Measurements from ENCODE around the gene CA12. TPM values are rescaled to one million over a fixed set of nuclear protein-coding genes. Genes with fewer than 3 reads are reported as not detected.

CA12 gene
- total and polyA plus RNA-seq, 2 experiments from 2014 or later = 0.03 TPM; not detected in 1

- H3K9me3 ChIP-seq (ENCODE audit: low read depth) = no peaks in the 10 kb centered on the region
- H3K36me3 ChIP-seq = no peaks in the 10 kb centered on the region
- no peaks in the 10 kb centered on the region for H3K4me1 ChIP-seq (ENCODE audit: low read depth)
- TF ChIP-seq, protein P1, sequence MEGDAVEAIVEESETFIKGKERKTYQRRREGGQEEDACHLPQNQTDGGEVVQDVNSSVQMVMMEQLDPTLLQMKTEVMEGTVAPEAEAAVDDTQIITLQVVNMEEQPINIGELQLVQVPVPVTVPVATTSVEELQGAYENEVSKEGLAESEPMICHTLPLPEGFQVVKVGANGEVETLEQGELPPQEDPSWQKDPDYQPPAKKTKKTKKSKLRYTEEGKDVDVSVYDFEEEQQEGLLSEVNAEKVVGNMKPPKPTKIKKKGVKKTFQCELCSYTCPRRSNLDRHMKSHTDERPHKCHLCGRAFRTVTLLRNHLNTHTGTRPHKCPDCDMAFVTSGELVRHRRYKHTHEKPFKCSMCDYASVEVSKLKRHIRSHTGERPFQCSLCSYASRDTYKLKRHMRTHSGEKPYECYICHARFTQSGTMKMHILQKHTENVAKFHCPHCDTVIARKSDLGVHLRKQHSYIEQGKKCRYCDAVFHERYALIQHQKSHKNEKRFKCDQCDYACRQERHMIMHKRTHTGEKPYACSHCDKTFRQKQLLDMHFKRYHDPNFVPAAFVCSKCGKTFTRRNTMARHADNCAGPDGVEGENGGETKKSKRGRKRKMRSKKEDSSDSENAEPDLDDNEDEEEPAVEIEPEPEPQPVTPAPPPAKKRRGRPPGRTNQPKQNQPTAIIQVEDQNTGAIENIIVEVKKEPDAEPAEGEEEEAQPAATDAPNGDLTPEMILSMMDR (IDR thresholded peaks at IDR 0.05; ENCODE audit: low read depth, low read length) = no peak
- H3K27ac ChIP-seq = no peak overlapping the region
- DNase-seq (ENCODE audit: low read depth in 1 of 2, low spot score in 1 of 2) = no peak
- H3K4me3 ChIP-seq = no peak overlapping the region
- H3K27me3 ChIP-seq = no peaks in the 10 kb centered on the region
Measured at GRCh38 chr15:63330926-63331325, 50.7 kb downstream of the CA12 start.

DNA sequence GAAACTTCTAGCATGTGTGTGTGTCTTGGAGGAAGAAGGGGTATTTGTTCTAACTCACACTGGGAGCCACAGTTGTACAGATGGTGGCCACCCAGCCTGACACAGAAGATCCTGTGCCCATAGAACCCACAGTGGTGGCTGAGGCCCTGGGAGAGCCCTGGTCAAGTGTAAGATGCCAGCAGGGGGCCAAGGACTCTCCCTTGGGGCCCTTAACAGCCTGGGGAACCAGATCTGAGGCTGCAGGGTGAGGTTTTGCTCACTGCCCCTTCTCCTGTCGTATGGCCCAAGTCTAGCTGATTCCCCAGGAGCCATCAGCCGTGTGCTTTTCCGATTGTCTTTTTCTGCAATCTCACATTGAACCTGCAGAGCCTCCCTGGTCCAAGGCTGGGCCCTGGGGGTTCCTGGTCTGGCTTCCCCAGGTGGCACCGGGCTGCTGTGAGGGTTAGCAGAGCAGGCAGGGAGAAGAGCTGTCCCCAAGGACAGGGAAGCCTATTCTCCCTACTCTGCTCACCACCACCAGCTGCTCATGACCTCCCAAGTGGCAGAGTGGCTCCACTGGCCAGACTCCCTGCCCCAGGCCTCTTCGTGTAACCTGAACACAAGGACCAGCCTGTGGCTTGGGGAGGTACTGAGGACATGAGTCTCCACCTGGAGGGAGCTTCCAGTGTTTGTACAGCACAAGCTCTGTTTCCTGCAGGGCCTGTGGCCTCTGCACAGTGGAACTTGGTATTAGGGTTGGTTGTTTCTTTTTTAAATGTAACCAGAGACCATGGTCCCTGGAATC is 51.9 kb downstream of the CA12 start:
- no peaks in the 10 kb centered on the region for H3K4me1 ChIP-seq (ENCODE audit: low read depth)
- no peaks in the 10 kb centered on the region for H3K27me3 ChIP-seq
- no peaks in the 10 kb centered on the region for H3K9me3 ChIP-seq (ENCODE audit: low read depth)
- no peak for DNase-seq (ENCODE audit: low read depth in 1 of 2, low spot score in 1 of 2)
- H3K4me3 ChIP-seq = no peak overlapping the region
- no peaks in the 10 kb centered on the region for H3K36me3 ChIP-seq
- no peak overlapping the region for H3K27ac ChIP-seq
- TF ChIP-seq, protein P1 (IDR thresholded peaks at IDR 0.05; ENCODE audit: low read depth, low read length) = no peak

- Histone ChIP-seq H3K4me1 (ENCODE audit: low read depth) (no peaks in the 10 kb centered on the region), H3K9me3 (ENCODE audit: low read depth) (no peaks in the 10 kb centered on the region), H3K4me3 (no peak overlapping the region), H3K27ac (no peak overlapping the region), H3K36me3 (no peaks in the 10 kb centered on the region), H3K27me3 (no peaks in the 10 kb centered on the region)
- peak in 1 of 2 donors; percentile 26 for DNase-seq (ENCODE audit: low read depth in 1 of 2, low spot score in 1 of 2)
- TF ChIP-seq, protein P1 (IDR thresholded peaks at IDR 0.05; ENCODE audit: low read depth, low read length) = no peak
Measured at GRCh38 chr15:63327648-63328421, 53.8 kb downstream of the CA12 start.

DNA sequence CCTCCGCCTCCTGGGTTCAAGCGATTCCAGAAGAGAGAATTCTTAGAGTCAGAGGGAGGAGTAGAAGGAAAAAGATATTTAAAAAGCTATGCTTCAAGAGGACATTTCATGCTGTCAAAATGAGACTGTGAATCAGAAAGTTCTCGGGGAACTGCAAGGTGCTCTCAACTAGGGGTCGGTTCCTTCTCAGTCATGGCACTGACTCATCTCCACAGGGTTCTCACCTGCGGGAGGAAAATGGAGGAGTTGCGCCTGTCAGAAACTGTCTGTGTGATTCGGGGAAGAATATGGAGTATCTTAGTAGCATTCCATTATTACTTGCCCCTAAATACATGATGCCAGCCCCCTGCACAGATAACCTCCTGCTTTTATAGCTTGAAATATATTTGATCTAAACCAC is 56.9 kb downstream of the CA12 start:
- no peak overlapping the region for H3K4me3 ChIP-seq
- DNase-seq (ENCODE audit: low read depth in 1 of 2, low spot score in 1 of 2) = no peak

GRCh38 chr15:63323798-63324563 is 57.7 kb downstream of the CA12 start:
- H3K27me3 ChIP-seq = no peaks in the 10 kb centered on the region
- no peaks in the 10 kb centered on the region for H3K36me3 ChIP-seq
- TF ChIP-seq, protein P1 (IDR thresholded peaks at IDR 0.05; ENCODE audit: low read depth, low read length) = no peak
- H3K4me1 ChIP-seq (ENCODE audit: low read depth) = no peaks in the 10 kb centered on the region
- no peaks in the 10 kb centered on the region for H3K9me3 ChIP-seq (ENCODE audit: low read depth)
- H3K4me3 ChIP-seq = no peak overlapping the region
- H3K27ac ChIP-seq = no peak overlapping the region
- no peak for DNase-seq (ENCODE audit: low read depth in 1 of 2, low spot score in 1 of 2)

More for the DNA sequence above, 56.9 kb downstream of the CA12 start:
- Histone ChIP-seq H3K4me1 (ENCODE audit: low read depth) (no peaks in the 10 kb centered on the region), H3K9me3 (ENCODE audit: low read depth) (no peaks in the 10 kb centered on the region), H3K36me3 (no peaks in the 10 kb centered on the region), H3K27ac (no peak overlapping the region), H3K27me3 (no peaks in the 10 kb centered on the region)
- TF ChIP-seq, protein P1 (IDR thresholded peaks at IDR 0.05; ENCODE audit: low read depth, low read length) = no peak

Measured in cardiac muscle cell (in vitro differentiated cells and primary cell).